Activated naive CD8-positive, alpha-beta T cell treated with anti-CD3 and anti-CD28 coated beads, Interleukin-2, amount 50 U/mL, for 16 hours (primary cell): ENCODE results near the gene TNIK.

Experiments used
- DNase-seq: peaks from one replicate; pipeline ENCODE4 v3.0.0-alpha.2; 2020; ENCODE audit warnings: low read depth, low spot score

Gene TNIK

DNA sequence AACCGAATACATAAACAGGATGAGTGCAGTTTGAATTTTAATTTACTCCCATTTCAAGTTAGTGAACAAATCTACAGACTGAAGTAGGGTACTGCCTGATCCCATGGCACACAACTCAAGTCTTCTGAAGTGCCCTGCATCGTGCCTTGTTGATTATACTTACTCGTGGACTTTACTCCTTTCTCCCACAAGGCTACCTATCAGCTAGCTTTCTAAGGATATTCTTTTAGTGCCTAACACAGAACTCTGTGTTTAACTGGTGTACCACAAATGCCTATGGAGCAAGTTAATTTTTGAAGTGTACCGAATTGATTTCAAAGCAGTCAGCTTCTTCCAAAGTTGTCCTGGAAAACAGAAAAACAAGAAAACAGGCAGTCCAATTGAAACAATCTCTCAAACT, 119.8 kb downstream of the TNIK start:
- DNase-seq, result no peak

DNA sequence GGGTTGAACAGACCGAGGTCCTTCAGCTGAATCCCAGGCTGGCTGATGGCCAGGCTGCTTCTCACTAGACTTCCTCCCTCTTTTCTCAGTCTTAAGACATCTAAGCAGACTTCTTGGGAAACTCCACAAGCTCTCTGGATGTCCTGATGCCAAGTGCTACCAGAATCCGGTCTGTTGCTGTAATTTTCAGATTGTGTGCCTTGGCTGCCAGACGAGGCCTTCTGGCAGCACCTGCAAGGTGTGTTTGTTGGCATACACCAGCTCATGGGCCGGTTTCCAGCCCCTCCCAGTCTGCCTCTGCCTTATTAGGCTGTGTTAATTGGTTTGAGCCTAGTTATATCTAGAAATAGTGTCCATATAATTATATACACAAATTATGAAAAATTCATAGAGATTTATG, 120.6 kb downstream of the TNIK start:
- no peak for DNase-seq

DNA sequence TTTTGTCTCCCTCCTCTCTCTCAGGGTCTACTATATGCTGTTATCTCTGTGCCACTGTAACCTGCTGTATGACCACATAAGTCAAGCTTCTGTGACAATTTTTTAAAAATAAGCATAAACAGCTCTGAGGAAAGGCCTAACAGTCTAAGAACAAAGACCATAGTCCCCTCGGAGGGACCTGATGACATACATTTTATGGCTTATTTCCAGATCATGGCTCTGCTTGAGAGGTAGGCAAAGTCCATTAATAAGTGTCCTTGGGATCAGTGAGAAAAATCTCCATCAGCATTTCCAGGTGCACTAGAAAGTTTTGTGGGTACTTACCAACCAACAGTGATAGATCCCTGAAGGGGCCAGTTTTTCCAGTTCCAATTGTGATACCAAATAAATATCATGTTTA, 123.8 kb downstream of the TNIK start:
- DNase-seq, result no peak

DNA sequence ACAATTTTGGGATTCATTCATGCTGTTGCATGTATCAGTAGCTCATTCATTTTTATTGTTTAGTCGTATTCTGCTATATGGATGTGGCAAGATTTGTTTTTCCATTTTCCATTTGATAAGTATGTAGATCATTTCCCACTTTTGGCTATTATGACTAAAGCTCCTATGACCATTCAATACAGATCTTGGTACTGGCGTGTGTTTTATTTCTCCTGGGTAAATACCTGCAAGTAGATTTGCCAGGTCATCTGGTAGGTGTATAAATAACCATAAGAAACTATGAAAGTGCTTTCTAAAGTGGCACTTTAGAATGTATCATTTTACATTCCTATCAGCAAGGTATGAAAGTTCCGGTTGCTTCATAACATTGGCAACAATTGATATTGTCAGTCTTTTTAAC, 124.6 kb downstream of the TNIK start:
- no peak for DNase-seq

DNA sequence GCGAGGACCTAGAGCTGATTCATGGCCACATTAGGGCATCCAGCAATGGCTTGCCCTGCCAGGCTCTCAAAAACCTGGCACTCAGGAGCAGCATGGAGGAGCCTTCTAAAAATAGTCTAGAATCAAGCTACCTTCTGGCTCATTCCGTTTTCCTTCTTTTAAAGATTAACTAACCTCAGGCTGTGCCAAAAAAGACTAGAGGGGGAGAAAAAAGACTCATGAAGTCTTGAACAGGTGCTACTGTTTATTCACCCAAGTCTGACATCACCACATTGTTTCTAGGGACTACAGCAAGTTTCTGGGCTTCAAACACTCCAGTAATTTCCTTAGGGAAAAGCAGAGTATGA, 125.8 kb downstream of the TNIK start:
- DNase-seq, result no peak

DNA sequence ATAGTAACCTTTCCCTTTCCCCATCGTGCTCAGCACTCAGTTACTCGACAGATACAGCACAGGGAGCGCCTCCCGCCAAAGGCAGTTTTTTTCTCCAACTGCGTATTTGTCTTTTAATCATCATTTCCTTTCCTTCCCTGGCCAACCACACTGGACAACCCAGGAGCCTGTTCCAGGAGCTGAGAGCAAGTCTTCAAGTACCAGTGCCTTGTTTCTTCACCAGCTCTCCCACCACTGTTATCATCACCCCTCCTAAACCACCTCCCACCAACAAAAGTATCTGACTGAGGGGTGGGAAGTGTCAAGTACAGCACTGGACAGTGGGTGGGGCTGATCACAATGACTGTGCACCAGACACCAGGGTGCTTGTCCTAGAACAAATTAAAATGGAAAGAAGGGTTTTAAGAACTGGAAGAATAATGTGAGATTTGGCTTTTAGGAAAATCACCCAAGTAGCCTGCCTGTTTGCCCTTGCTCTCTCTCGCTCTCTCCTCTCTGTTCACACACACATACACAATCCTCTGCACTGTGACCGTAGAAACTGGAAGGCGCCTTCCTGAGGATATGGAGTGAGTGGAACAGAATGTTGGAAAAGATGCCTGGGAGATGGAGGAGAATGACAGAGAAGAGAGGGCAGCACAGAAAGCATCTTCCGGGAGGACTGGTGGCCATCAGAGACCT, 126.3 kb downstream of the TNIK start:
- DNase-seq, result no peak

DNA sequence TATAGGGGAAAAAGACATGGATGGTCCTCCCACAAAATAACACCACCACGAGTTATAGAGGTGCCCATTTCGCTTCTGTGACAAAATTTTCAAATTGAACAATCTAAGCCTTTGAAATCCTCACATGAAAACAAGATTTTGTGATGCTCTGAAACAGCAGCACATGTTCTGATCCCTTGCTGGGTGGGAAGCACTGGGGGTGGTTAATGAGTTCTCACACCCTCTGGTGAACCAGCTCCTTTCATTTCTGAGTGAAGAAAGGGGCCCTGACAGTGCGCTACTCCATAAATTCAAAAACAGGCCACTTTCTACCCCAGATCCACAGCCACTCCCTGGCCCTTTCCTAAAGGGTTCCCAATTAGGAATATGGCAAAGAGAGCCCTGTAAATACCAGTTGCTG, 129.3 kb downstream of the TNIK start:
- no peak for DNase-seq

DNA sequence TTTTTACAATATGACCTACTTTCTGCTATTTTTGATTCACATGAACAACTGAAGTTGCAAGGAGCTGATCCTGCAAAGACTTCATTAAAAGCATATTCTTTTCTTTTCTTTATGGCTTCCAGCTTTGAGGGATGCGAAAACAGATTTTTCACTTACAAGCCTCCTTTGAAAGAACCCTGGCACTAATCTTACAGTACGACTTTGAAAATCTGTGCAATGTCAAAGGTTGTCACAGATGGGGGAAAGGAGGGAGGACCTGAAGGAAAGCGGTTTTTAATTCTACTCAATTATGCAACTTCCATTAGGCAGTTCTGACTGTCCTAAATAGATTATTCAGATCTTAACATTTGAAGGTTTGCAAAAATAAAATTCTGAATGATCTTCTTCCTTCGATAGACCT, 130.5 kb downstream of the TNIK start:
- DNase-seq, result no peak

DNA sequence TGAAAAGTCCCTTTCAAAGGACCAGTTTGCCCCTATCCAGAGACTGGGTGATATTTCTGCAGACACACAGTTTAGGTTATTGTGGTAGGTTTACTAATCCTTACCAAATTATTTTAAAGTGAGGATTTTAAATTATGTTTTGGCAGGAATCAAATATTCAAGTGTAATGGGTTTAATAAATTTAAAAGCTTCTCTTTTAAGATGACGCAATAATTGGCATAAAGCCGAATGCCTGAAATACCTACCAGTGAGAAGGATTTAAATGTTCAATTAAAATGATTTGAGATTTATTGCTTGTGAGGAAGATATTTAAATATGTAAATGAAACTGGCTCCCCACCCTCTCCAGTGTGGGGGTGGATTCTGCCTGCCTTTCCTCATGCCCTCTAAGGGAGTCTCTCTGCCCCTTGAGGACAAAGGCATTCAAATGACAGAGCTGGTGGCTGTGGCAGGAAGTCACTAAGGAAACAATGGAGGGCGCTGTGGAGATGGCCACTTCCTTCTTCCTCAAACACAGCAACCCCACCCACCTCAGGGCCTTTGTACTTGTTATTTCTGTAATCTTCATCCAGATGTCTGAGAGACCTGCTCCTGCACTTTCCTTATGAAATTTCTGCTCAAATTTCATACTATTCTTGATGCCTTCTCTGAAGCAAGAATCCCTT, 131.7 kb downstream of the TNIK start:
- DNase-seq, result no peak

DNA sequence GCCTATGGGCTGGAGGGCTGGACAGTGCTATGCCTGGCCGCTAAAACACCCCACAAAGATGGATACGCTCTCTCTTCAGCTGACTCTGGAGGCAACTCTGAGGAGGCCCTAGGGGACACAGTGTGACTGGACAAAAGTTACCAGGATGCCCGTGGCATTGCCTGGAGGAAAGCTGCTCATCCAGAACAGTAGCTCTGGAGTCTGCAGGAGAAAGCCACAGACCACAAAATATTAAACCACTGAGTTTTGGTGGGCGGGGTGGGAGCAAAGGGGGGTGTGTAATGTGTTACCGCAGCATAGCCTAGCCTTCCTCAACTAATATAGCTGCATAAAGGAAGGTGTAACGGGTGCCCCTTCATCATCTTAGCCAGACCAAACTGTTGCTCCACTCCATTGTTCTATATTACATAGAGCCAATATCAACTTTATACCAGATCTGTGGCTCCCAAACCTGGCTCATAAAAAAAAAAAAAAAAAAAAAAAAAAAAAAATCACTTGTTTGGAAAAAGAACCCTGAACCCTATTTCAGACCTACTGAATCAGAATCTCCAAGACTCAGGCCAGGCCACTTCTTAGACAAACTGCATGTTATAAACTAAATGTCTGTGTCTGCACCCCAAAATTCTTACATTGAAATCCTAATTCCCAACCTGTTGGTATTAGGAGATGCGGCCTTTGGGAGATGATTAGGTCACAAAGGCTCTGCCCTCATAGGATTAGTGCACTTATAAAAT, 132.6 kb downstream of the TNIK start:
- DNase-seq, result no peak

DNA sequence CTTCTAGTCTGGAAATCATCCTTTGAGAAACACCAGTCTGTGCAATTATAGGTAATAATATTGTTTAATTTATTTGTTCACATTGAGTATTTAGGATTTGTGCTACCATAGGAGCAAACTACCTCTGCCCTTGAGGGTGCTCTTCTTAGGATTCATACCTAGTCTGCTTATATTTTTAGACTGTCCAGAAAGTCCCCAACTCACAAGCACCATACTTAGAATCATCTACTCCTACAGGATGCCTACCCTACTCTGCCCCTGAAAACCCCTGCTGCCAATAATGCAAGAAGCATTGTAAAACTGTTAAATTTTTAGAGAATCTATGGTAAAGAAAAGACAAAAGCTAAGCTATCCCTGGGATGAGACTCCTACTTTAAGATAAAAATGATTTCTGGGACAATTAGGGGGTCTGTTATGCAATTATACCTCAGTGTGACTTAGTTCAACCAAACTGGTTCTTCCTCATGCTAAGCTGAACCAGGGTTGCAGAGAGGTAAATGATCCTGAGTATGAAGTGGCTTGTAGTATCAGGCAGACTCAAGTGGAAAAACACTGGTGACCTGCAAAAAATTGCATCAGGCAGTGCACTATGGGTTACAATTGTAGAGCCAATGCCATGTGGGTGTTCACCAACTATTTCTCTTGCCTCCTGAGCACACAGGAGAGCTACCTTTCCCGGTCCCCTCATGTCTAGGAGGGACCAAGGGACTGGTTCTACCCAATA, 133.3 kb downstream of the TNIK start:
- no peak for DNase-seq

DNA sequence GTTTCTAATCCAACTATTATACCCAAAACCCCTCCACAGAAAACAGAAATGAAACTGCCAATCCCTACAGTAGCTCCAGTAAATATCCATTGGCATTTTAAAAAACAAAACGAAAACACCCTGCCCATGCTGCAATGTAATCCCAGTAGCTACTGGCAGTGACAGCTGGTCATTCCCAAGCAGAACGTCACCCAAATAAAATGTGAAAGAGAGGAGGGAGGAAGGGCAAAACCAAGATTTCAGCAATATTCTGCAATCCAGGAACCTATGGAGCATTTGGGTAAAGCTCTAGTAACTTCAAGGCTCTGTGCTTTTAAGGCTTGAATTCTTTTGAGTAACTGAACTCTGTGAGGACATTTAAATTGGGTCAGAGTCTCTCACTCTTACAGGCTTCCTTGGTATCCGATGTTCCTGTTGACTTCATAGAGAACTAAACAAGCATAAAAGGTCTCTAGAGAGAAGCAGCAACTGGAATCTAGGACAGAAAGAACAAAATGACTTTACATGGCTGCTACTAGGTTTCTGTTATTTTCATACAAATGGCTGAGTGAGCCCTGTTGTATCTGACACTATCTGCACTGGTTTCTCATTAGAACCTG, 136.2 kb downstream of the TNIK start:
- DNase-seq, result no peak

DNA sequence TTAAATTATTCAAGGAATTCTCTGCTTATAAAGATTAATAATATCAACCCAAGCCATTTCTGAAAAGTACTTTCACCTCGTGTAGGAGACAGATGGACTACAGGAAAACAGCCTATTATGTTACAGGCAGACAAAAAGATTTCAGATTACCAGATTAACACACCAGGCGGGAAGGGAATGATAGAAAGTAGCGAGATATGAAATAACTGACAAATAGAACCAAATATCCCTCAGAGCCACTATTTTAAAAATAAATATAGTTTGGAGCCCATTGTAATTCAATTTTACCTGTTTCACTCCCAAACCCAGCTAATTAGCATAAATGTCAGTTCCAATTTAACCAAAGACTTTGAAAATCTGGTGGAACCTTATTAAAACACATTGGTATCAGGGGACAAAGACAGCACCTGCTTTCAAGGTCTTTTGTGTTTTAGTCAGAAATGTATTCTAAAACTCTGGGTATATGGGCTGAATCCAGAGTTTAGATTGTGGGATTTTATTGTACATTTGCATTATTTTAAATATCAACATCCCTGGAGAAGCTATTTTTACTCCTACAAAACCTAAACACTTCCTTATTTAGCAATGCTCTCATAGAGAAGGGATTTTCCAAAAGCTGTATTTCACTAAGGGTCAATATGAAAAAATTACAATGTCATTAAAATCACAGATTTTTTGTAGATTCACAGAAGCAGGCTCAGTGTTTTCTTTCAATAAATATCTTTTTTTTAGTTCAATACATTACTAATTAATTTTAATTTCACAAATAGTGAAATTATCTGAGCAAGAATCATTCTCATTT, 138.4 kb downstream of the TNIK start:
- DNase-seq, result no peak

DNA sequence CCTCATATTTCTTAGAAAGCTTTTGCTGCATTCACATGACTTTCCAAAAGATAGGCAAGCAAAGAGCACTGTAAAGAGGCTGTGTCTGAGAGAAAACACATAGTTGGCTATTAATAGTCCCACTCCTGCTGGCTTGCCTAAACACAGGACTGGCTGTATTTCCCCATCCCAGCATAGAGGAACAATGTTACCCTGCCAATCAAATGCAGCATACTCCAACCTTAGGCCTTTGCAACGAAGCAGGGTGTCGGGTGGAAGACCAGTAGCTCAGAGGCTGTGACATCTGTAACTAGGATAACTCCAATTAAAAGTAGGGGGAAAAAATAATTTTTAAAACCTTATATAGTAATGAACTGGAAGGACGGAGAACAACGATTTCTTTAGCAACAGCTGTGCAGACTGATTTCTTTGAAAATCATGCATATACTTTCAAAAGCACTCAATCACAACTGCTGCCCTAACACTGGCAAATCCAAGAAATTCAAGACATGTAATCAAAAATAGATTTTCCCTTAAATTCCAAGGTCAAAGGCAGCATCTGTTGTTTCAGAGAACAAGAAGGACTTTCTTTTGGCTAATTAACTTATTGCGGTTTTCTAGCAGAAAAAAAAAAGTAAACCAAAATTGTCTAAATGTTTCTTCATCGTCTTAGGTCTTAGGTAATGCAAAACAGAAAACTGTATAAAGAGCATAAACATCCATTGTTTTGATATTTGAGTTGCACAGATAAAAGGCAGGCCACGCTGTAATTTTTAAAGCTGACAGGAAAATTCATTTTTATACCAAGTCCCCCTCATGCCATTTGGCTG, 139.3 kb downstream of the TNIK start:
- no peak for DNase-seq

DNA sequence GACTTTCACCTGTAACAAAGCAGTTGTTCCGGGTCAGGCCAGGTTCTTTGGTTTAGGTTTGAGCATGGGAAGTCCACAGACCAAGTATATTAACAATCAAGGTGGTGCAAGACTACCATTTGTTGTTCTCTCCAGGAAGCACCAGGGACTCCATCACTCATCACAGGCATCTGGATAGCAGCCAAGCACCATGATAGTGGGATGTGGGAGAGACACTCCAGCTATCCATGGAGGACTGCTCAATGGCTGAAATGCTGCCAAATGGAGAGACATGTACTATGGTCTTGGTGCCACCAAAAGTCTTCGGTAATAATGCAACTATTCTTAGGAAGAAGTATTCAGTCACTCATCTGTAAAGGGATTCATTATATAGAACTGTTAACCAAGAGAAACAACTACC, 143.0 kb downstream of the TNIK start:
- DNase-seq, result no peak

DNA sequence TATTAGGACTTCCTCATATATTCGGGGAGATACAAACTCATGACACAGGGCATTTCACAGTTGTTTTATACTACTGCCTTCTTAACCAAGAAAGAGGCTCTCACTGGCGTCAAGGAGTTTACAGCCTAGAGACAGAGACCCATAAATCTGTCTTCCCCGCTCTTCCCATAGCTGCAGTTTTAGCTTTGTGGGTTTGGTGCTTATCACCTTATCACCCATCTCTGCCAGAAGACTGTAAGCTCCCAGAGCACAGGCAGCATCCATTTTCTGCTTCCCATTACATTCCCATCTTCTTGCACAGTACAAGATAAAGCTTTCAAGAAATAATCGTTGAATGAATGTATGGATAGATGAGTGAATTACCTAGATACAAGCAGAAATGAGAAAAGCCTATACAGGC, 144.3 kb downstream of the TNIK start:
- no peak for DNase-seq

DNA sequence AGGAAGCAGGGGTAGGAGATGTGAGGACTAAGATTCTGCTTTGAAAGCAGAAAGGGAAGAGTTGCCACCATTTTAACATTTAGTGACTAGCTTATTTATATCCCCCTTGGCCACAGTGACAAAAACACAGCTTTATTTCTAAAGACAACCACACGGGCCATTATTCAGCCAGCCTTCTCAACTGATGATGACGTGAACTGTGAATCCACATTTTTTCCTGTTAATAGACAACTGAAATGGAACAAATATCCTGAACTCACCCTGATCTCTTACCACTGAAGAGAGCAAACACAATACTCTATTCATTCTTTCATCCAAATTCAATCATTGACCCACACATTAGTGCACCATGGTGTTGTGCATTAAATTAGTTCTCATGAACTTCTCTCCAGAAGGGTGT, 145.1 kb downstream of the TNIK start:
- DNase-seq, result no peak

DNA sequence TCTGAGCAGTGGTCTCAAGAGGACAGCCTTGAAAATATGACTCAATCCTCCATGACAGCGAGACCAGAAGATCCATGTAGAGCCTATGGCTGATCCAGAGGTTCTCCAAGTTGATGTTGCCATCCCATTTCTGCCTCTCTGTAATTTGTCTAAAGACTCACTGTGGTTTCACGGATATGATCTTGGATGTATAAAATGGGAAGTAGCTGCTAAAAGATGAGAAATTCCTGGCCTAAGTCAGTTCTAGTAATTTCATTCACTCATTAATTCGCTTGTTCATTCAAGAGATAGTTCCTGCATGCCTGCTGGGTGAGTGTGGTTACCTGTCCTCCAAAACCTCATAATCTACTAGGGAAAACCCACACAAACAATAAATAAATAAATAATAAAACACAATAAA, 145.9 kb downstream of the TNIK start:
- no peak for DNase-seq

DNA sequence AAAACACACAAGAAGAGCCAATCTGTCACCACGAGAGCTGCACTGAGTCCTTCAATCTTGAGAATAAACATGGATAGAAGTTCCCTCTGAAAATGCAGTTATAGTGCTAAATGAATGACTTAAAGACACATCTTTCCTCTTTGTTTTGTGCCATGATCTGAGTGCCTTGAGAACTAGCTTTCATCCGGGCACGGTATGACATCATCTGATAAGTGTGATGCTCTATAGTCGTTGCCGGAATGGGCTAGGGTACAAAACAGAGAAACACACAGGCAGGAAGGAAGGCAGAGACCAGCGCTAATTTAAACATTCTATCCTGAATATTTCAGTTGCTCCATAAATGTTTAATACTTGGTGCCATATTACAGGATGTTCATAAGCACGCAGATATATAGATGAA, 146.5 kb downstream of the TNIK start:
- DNase-seq, result no peak

DNA sequence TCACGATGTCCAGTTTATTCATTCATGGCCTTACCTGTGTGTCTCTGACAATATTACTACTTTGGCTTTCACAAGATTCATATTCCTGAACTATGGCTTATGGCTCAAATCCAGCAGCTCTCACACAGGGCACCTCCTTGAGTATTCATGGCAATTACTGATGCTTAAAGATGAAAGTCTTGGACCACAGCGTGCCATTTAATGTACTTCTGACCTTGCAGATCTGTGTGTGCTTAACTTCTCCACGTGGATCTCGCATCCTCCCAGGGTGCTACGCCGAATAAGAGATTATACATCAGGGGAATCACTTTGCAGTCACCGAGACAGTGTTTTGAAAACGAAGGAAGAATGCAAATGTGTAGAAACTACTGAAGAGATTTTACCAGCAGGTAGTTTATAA, 147.5 kb downstream of the TNIK start:
- no peak for DNase-seq
